OCI-M2 (cell line): Measurements from ENCODE around the gene NTPCR.
"Not testable (repeated sequence)": the region's sequence is repeated elsewhere in the genome, so short reads cannot be mapped to it uniquely, and the experiment has no call there.

ENCODE experiments used
- DNase-seq: peaks from one replicate; lab custom pipeline; 2025; ENCODE audit not compliant: unreplicated experiment; lab: John Stamatoyannopoulos, UW

The NTPCR gene

GRCh38 chr1:232925421-232926220 is 24.8 kb upstream of the NTPCR start:
- DNase-seq = no peak

GRCh38 chr1:232927166-232927565 is 23.2 kb upstream of the NTPCR start:
- DNase-seq = not testable (repeated sequence)

GRCh38 chr1:232927830-232928505 is 22.4 kb upstream of the NTPCR start:
- no peak for DNase-seq

- no peak for DNase-seq
Measured at GRCh38 chr1:232932486-232933425, 17.7 kb upstream of the NTPCR start.

- no peak for DNase-seq
Measured at GRCh38 chr1:232936941-232937340, 13.5 kb upstream of the NTPCR start.

GRCh38 chr1:232937741-232938375 is 12.6 kb upstream of the NTPCR start:
- DNase-seq = no peak

GRCh38 chr1:232938926-232939325 is 11.5 kb upstream of the NTPCR start:
- no peak for DNase-seq

- DNase-seq = no peak
Measured at GRCh38 chr1:232939748-232940147, 10.7 kb upstream of the NTPCR start.

GRCh38 chr1:232940262-232940661 is 10.1 kb upstream of the NTPCR start:
- no peak for DNase-seq

GRCh38 chr1:232942413-232943294 is 7.8 kb upstream of the NTPCR start:
- DNase-seq = no peak

GRCh38 chr1:232943679-232944252 is 6.6 kb upstream of the NTPCR start:
- DNase-seq = no peak

- DNase-seq = no peak
Measured at GRCh38 chr1:232944347-232944746, 6.1 kb upstream of the NTPCR start.

GRCh38 chr1:232949636-232950196 is 695 bp upstream of the NTPCR start:
- DNase-seq = no peak

GRCh38 chr1:232951180-232951579 is 769 bp downstream of the NTPCR start:
- no peak for DNase-seq

- DNase-seq = no peak
Measured at GRCh38 chr1:232951605-232952004, 1.2 kb downstream of the NTPCR start.

GRCh38 chr1:232952514-232953499 is 2.4 kb downstream of the NTPCR start:
- DNase-seq = no peak

- no peak for DNase-seq
Measured at GRCh38 chr1:232954594-232955365, 4.4 kb downstream of the NTPCR start.
